ENCODE results near the gene BRME1. TPM values are rescaled to one million over a fixed set of nuclear protein-coding genes. Genes with fewer than 3 reads are reported as not detected.

The BRME1 gene
- total RNA-seq, 4 donors from 2014 or later: 0.42 to 1.1 (median 0.78) TPM

- peaks cover 0 to 3% (median 0%) of the 10 kb centered on the region in 4 donors for H3K36me3 ChIP-seq
- H3K4me3 ChIP-seq: no peak overlapping the region
- WGBS: 96% methylated on average over 2 of the region's 2 CpGs
- no peaks in the 10 kb centered on the region for H3K9me3 ChIP-seq
- no peak for DNase-seq (ENCODE audit: extremely low spot score)
- H3K27me3 ChIP-seq: no peaks in the 10 kb centered on the region
- H3K4me1 ChIP-seq: peaks cover 0 to 4% (median 0%) of the 10 kb centered on the region in 4 donors
- intact Hi-C loops (cut with DNase I): no loop called here
- no peak overlapping the region for H3K27ac ChIP-seq (replicated peaks in 1 of 4)
- TF ChIP-seq, protein P1, sequence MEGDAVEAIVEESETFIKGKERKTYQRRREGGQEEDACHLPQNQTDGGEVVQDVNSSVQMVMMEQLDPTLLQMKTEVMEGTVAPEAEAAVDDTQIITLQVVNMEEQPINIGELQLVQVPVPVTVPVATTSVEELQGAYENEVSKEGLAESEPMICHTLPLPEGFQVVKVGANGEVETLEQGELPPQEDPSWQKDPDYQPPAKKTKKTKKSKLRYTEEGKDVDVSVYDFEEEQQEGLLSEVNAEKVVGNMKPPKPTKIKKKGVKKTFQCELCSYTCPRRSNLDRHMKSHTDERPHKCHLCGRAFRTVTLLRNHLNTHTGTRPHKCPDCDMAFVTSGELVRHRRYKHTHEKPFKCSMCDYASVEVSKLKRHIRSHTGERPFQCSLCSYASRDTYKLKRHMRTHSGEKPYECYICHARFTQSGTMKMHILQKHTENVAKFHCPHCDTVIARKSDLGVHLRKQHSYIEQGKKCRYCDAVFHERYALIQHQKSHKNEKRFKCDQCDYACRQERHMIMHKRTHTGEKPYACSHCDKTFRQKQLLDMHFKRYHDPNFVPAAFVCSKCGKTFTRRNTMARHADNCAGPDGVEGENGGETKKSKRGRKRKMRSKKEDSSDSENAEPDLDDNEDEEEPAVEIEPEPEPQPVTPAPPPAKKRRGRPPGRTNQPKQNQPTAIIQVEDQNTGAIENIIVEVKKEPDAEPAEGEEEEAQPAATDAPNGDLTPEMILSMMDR (IDR thresholded peaks at IDR 0.05): no peak
- TF ChIP-seq EP300 (IDR thresholded peaks at IDR 0.05) (no peak), POLR2A (IDR thresholded peaks at IDR 0.05; ENCODE audit: low read depth) (no peak), POLR2AphosphoS5 (IDR thresholded peaks at IDR 0.05) (no peak)
Measured at GRCh38 chr19:13896227-13896626, 9.7 kb downstream of the BRME1 start.

GRCh38 chr19:13894552-13894951, 11.4 kb downstream of the BRME1 start:
- H3K4me1 ChIP-seq: peaks cover 0 to under 1% (median 0%) of the 10 kb centered on the region in 4 donors
- 86% methylated on average over 5 of the region's 5 CpGs for WGBS
- peaks cover 0 to 3% (median 0%) of the 10 kb centered on the region in 4 donors for H3K36me3 ChIP-seq
- no peak for DNase-seq (ENCODE audit: extremely low spot score)
- no peaks in the 10 kb centered on the region for H3K9me3 ChIP-seq
- H3K27ac ChIP-seq (replicated peaks in 1 of 4): no peak overlapping the region
- TF ChIP-seq EP300 (IDR thresholded peaks at IDR 0.05) (no peak), POLR2AphosphoS5 (IDR thresholded peaks at IDR 0.05) (no peak), POLR2A (IDR thresholded peaks at IDR 0.05; ENCODE audit: low read depth) (no peak)
- TF ChIP-seq, protein P1 (IDR thresholded peaks at IDR 0.05): no peak
- no peak overlapping the region for H3K4me3 ChIP-seq
- intact Hi-C loops (cut with DNase I): no loop called here
- H3K27me3 ChIP-seq: no peaks in the 10 kb centered on the region

DNA sequence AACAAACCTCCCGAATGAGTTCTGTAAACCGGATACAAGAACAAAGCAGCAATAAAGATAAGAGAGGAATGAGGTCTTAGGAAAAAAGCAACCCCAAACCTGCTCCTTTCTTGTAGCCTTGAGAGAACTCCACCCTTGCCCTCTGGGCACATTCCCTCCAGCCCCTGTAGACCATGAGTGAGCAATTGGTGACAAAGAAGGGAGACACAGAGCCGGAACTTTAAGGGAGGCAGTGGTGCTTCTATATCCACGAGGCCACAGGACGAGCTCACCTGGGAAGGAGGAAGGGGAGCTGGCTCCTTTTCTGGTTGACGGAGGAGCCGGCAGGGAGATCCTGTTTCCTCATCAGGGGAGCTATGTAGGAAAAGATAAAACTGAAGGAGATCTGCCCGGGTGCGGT, 13.0 kb downstream of the BRME1 start:
- Histone ChIP-seq H3K27ac (replicated peaks in 1 of 4) (no peak overlapping the region), H3K27me3 (no peaks in the 10 kb centered on the region), H3K4me1 (no peaks in the 10 kb centered on the region), H3K9me3 (no peaks in the 10 kb centered on the region), H3K4me3 (no peak overlapping the region), H3K36me3 (peaks cover 0 to 3% (median 0%) of the 10 kb centered on the region in 4 donors)
- 83% methylated on average over 9 of the region's 9 CpGs for WGBS
- DNase-seq (ENCODE audit: extremely low spot score): no peak
- TF ChIP-seq EP300 (IDR thresholded peaks at IDR 0.05) (no peak), POLR2AphosphoS5 (IDR thresholded peaks at IDR 0.05) (no peak), POLR2A (IDR thresholded peaks at IDR 0.05; ENCODE audit: low read depth) (no peak)
- TF ChIP-seq, protein P1 (IDR thresholded peaks at IDR 0.05): no peak
- intact Hi-C loops (cut with DNase I): no loop called here

GRCh38 chr19:13890136-13890535, 15.8 kb downstream of the BRME1 start:
- Histone ChIP-seq H3K27ac (replicated peaks in 1 of 4) (no peak overlapping the region), H3K36me3 (peaks cover 0 to 3% (median 0%) of the 10 kb centered on the region in 4 donors), H3K4me3 (no peak overlapping the region), H3K27me3 (no peaks in the 10 kb centered on the region), H3K9me3 (no peaks in the 10 kb centered on the region), H3K4me1 (peaks cover 0 to 2% (median 0%) of the 10 kb centered on the region in 4 donors)
- TF ChIP-seq, protein P1 (IDR thresholded peaks at IDR 0.05): no peak
- no peak for TF ChIP-seq EP300 (IDR thresholded peaks at IDR 0.05)
- no peak for TF ChIP-seq POLR2A (IDR thresholded peaks at IDR 0.05; ENCODE audit: low read depth)
- TF ChIP-seq POLR2AphosphoS5 (IDR thresholded peaks at IDR 0.05): no peak
- intact Hi-C loops (cut with DNase I): no loop called here
- no CpG with 5 or more reads among the region's 13 CpGs for WGBS
- DNase-seq (ENCODE audit: extremely low spot score): no peak

DNA sequence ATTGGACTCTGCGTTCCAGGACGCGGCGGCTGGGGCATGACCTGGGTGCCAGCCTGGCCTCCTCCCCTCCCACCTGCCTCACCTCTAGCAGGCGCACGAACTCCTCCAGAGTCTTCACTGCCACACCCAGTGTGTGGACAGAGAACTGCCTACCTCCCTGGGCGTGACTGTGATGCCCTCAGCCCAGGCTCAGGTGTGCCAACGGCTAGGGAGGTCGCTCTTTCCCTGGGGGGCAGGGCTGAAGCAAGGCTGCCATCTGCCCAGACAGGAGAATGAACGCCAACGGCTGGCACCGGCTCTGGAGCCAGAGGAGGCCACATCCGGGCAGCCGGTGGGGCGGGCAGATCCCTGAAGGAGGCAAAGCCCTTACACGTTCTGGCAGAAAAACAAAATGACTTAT, 17.6 kb downstream of the BRME1 start:
- Histone ChIP-seq H3K4me1 (peaks cover 0 to 3% (median 0%) of the 10 kb centered on the region in 4 donors), H3K36me3 (peaks cover 0 to 3% (median 0%) of the 10 kb centered on the region in 4 donors), H3K4me3 (no peak overlapping the region), H3K27me3 (no peaks in the 10 kb centered on the region), H3K27ac (replicated peaks in 1 of 4) (no peak overlapping the region), H3K9me3 (no peaks in the 10 kb centered on the region)
- intact Hi-C loops (cut with DNase I): no loop called here
- no peak for TF ChIP-seq POLR2AphosphoS5 (IDR thresholded peaks at IDR 0.05)
- TF ChIP-seq, protein P1 (IDR thresholded peaks at IDR 0.05): no peak
- TF ChIP-seq EP300 (IDR thresholded peaks at IDR 0.05): no peak
- DNase-seq (ENCODE audit: extremely low spot score): no peak
- WGBS: 90% methylated on average over 7 of the region's 16 CpGs

Measured in esophagus muscularis mucosa (tissue), 4 donors.